Chondrocyte (in vitro differentiated cells): Measurements from ENCODE around the gene ATP1A2. TPM values are rescaled to one million over a fixed set of nuclear protein-coding genes. Genes with fewer than 3 reads are reported as not detected.

ENCODE experiments used
- DNase-seq: peaks from one replicate; pipeline ENCODE4 v3.0.0; 2021; ENCODE audit warnings: mixed read lengths, low spot score
- H3K27ac Mint-ChIP-seq: one replicate; pipeline ENCODE4 v1.8.0; 2021; ENCODE audit warnings: mild to moderate bottlenecking, moderate library complexity, mixed read lengths; ENCODE audit not compliant: unreplicated experiment
- H3K27me3 Mint-ChIP-seq: 2 replicates; pipeline ENCODE4 v1.8.0; 2021; ENCODE audit warnings: low read depth, mixed read lengths
- H3K36me3 Mint-ChIP-seq: 2 replicates; pipeline ENCODE4 v1.8.0; 2021; ENCODE audit warnings: low read depth, mixed read lengths
- H3K4me1 Mint-ChIP-seq: 2 replicates; pipeline ENCODE4 v1.8.0; 2021; ENCODE audit warnings: low read depth, mild to moderate bottlenecking, mixed read lengths
- H3K4me3 Mint-ChIP-seq: one replicate; pipeline ENCODE4 v1.8.0; 2021; ENCODE audit warnings: mild to moderate bottlenecking, moderate library complexity, mixed read lengths; ENCODE audit not compliant: unreplicated experiment
- H3K9me3 Mint-ChIP-seq: 2 replicates; pipeline ENCODE4 v1.8.0; 2021; ENCODE audit warnings: low read depth, mixed read lengths
- total RNA-seq: library from RNA; stranded (reverse); gene quantifications from 3 replicates; pipeline ENCODE4 v1.2.1, GENCODE V29; 2021
- TF ChIP-seq, protein P1 (sequence below): fragments of 200-600 bp; sonication (generic); IDR thresholded peaks from 2 replicates; pipeline ENCODE4 v1.5.0; 2021; ENCODE audit warnings: antibody characterized with exemption, mild to moderate bottlenecking, moderate library complexity

ATP1A2 gene
- total RNA-seq, 1 donor from 2014 or later = 2.9 TPM

DNA sequence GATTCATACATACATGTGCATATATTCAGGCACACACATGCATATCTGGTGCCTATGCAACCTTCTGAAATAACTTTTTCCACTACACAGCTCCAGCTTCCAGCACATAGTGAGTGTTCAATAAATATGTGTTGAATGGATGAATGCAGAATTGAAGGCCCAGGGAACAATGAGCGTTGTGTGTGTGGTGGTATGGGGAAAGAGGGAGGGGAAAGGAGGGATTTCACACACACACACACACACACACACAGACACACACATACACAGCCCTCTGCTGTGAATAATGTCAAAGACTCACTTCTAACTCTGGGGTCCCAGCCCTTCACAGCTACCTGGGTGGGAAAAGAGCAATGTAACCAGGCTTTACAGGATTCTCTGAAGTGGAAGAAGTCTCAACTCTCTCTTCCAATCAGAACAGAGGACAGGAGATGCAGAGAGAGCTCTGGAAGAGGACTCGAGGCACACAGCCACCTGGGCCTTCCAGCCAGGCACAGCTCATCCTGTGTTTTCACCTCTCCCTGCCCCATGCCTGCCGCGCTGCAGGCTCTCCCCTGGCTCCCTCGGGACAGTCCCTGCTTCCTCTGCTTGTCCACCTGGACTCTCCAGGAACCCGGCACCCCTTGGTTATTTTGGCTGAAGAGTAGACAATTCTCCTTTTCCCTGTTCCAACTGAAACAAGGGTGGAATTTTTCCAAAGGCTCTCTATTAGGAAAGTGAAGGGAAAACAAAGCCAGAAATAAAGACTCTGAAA, 11.7 kb upstream of the ATP1A2 start:
- Mint-ChIP-seq H3K9me3 (no peaks in the 10 kb centered on the region), H3K27me3 (peaks cover 11% of the 10 kb centered on the region), H3K36me3 (no peaks in the 10 kb centered on the region), H3K27ac (no peak overlapping the region), H3K4me3 (no peak overlapping the region), H3K4me1 (peaks cover 26% of the 10 kb centered on the region)
- DNase-seq = no peak
- TF ChIP-seq, protein P1, sequence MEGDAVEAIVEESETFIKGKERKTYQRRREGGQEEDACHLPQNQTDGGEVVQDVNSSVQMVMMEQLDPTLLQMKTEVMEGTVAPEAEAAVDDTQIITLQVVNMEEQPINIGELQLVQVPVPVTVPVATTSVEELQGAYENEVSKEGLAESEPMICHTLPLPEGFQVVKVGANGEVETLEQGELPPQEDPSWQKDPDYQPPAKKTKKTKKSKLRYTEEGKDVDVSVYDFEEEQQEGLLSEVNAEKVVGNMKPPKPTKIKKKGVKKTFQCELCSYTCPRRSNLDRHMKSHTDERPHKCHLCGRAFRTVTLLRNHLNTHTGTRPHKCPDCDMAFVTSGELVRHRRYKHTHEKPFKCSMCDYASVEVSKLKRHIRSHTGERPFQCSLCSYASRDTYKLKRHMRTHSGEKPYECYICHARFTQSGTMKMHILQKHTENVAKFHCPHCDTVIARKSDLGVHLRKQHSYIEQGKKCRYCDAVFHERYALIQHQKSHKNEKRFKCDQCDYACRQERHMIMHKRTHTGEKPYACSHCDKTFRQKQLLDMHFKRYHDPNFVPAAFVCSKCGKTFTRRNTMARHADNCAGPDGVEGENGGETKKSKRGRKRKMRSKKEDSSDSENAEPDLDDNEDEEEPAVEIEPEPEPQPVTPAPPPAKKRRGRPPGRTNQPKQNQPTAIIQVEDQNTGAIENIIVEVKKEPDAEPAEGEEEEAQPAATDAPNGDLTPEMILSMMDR = no peak

DNA sequence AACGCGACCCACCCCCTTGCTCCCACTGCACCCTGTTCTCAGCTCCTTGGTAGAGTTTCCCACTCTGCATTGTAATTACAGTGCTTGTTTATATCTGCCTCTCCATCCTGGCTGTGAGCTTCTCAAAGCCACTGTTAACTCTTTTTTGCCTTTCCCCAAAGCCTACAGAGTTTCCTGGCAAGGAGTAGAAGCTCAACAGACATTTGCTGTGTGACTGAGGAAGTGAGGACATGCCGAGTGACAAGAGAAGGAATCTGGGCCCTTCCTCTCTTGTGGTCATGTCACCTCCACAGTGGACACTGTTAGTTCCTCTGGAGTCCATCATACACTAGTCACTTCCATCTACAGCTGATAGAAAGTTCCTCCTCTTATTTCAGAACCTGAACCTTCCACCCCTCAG, 11.1 kb upstream of the ATP1A2 start:
- no peak for DNase-seq
- Mint-ChIP-seq H3K4me3 (no peak overlapping the region), H3K36me3 (no peaks in the 10 kb centered on the region), H3K4me1 (peaks cover 27% of the 10 kb centered on the region), H3K27me3 (peaks cover 15% of the 10 kb centered on the region), H3K9me3 (no peaks in the 10 kb centered on the region), H3K27ac (no peak overlapping the region)
- TF ChIP-seq, protein P1 = no peak

DNA sequence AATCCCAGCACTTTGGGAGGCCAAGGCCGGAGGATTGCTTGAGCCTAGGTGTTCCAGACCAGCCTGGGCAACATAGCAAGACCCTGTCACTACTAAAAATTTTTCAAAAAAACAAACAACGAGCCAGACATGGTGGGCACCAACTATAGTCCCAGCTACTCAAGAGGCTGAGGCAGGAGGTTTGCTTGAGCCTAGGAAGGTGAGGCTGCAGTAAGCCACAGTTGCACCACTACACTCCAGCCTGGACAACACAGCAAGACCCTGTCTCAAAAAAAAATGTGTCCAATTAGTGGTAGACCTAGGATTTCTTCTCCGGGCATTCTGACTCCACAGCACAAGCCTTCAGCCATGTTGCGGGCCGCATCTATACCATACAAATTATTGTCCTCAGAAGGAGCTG, 10.4 kb upstream of the ATP1A2 start:
- TF ChIP-seq, protein P1 = no peak
- Mint-ChIP-seq H3K9me3 (no peaks in the 10 kb centered on the region), H3K4me3 (no peak overlapping the region), H3K36me3 (no peaks in the 10 kb centered on the region), H3K4me1 (peaks cover 29% of the 10 kb centered on the region), H3K27me3 (peaks cover 16% of the 10 kb centered on the region), H3K27ac (no peak overlapping the region)
- DNase-seq = no peak

DNA sequence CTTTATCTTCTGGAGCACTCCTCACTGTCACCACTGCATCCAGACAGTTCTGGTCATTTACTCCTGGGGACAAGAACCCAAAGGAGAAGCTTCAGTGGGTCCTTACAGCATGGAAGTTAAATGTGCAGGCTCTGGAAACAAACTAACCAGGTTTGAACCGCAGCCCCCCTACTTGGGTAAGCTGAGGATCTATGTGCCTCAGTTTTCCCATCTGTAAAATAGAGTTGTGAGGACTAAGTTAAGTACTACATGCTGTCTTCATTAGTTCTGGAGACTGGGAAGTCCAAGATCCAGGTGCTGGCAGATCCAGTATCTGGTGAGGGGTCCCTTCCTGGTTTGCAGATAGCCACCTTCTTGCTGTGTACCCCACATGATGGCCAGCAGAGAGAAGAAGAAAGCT, 8.0 kb upstream of the ATP1A2 start:
- peaks cover 18% of the 10 kb centered on the region for H3K27me3 Mint-ChIP-seq
- H3K36me3 Mint-ChIP-seq = no peaks in the 10 kb centered on the region
- no peak overlapping the region for H3K4me3 Mint-ChIP-seq
- peaks cover 19% of the 10 kb centered on the region for H3K4me1 Mint-ChIP-seq
- H3K27ac Mint-ChIP-seq = no peak overlapping the region
- TF ChIP-seq, protein P1 = no peak
- no peak for DNase-seq
- H3K9me3 Mint-ChIP-seq = no peaks in the 10 kb centered on the region

DNA sequence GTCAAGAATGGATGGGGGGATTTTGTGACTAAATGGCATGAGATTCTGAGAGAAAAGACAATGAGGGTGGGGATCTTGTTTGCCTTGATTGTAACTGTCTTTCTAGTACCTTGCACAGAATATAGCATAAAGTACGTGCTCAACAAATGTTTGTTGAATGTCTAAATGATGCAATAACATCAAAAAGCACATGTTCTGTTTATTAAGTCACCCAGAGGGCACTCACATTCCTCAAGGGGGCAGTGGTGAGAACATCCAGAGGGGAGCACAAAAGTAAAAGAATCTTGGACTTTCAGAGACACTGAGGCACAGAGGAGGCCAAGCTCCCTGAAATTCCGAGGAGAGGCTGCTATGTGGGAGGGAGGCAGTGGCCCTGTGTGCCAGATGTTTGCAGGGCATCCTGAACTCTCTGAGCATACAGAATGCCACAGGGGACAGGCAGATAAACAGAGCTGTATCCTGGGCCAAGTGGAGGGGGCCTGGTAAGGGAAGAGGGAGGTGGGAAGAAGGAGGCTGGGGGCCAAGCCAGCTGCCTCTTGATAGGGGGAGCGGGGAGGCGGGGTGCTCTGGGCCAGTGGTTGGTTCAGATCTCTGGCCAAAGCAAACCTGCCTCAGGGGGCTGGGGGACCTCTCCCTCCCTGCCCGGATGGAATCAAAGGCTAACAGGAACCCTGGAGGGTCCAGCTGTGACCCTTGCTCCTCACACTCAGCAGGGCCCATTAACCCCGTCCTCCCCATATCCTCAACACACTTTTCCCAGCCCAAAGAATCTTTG, 6.5 kb upstream of the ATP1A2 start:
- Mint-ChIP-seq H3K4me3 (no peak overlapping the region), H3K36me3 (no peaks in the 10 kb centered on the region), H3K27me3 (peaks cover 21% of the 10 kb centered on the region), H3K9me3 (no peaks in the 10 kb centered on the region), H3K27ac (peak overlapping the region; percentile 28), H3K4me1 (peaks cover 19% of the 10 kb centered on the region)
- TF ChIP-seq, protein P1 = peak; percentile 74
- no peak for DNase-seq
